Measurements from ENCODE around the gene TTC21B.

TTC21B gene

DNA sequence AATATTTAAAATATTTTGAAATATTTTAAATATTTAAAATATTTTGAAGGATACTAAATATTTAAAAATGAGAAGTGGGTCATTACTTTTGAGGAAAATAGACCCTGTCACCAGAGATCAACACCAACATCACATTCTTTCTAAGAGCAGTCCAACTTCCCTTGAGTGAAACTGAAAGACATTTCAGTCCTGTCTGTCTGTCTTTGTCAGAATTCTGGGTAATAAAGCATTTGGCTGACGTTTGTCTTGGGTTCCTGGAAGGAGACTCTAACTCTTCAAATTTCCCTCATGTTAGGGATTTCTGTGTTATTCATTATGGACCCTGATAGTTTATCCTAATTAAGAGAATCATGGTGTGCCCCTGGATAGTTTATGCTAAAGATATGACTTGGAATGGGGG lies 32.8 kb downstream of the TTC21B start:
- DNase-seq, result no peak

GRCh38 chr2:165913636-165914035 lies 39.9 kb downstream of the TTC21B start:
- no peak for DNase-seq

DNA sequence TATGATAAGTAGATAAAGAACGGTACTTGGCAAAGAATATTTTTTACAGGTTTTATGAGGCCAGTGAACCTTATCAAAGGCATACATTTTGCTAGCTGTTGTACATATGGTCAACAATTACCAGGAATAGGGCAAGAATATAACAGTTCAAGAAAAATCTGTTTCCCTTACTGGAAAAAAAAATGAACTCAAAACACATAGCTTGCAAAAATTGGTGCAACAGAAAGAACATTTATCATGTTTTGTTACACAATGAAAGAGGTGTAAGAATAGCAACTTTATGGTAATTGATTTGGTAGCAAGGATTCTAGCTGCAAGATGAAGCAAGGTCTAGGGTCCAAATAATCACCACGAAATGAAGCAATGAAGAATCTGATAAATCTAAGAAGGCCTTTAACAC lies 41.6 kb downstream of the TTC21B start:
- no peak for DNase-seq

- no peak for DNase-seq
Observed at GRCh38 chr2:165911231-165911630, 42.3 kb downstream of the TTC21B start.

DNA sequence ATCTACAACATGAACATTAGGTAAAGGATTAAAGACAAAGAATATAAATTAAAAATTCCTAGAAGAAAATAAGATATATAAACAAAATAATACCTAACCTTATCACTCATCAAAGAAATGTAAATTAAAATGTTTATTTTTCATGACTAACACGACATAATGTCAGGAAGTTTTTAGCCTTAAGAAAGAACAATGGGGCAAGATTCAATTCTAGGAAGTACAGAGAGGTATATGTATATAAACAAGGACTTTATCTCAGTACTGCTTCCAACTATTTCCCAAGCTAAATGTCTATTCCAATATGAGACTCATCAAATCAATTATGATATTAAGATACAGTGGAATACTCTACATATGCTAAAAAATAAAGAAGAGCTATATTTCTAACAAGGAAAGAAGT lies 44.1 kb downstream of the TTC21B start:
- no peak for DNase-seq

GRCh38 chr2:165905854-165906253 lies 47.7 kb downstream of the TTC21B start:
- no peak for DNase-seq

- no peak for DNase-seq
Observed at GRCh38 chr2:165905269-165905668, 48.3 kb downstream of the TTC21B start.

GRCh38 chr2:165904432-165904831 lies 49.1 kb downstream of the TTC21B start:
- DNase-seq, result no peak

DNA sequence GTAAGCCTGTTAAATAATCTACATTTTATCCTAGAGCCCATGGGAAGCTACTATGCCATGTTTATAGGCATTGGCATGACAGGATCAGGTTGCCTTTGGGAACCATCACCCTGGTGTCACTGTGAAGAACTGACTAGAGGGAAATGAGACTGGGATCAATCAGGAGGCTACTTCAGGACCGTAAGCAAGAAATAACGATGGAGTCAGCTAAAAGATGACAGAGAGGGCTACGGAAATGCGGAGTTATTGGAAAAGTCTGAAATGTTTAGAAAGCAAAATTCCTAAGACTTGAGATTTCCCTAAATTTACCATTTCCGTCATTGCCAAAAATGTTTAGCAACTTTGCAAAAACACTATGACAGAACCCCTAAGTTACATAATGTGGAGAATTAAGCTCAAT lies 50.2 kb downstream of the TTC21B start:
- DNase-seq, result no peak

DNA sequence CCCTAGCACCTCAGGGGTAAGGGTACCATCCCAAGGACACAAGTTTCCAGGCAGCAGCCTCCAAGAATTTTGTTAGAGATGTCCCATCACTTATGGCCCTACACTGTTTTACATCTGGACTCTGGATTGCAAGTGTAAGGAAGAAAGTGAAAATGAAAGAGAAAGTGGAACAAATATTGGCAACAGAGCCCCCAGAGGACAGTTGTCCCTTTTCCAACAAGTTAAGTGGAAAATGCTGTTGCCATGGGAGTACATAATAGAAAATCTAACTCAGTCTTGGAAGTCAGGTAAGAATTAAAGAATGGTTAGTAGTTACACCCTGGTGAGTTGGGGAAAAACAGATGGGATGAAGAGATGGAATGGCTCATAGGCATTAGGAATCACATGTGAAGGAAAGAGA lies 50.6 kb downstream of the TTC21B start:
- no peak for DNase-seq

- DNase-seq, result no peak
Observed at GRCh38 chr2:165901620-165902298, 51.8 kb downstream of the TTC21B start.

DNA sequence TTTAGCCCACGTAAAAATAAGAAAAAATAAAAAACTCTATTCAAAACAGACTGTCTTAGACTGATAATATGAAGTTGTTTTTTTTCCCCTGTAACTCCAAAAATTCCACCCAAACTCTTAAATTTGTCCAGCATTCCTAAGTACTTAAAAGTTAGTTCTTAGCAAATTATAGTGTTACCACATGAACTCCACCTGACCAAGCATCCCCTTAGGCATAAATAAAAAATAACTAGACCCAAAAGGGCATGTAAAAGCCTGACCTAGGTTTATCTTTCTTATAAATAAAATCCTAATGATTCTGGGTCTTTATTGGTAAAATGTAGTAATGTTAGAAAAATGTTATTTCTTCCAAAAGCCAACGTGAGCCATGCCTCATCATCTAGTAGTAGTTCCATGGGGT lies 54.3 kb downstream of the TTC21B start:
- no peak for DNase-seq

GRCh38 chr2:165898381-165898780 lies 55.2 kb downstream of the TTC21B start:
- no peak for DNase-seq

DNA sequence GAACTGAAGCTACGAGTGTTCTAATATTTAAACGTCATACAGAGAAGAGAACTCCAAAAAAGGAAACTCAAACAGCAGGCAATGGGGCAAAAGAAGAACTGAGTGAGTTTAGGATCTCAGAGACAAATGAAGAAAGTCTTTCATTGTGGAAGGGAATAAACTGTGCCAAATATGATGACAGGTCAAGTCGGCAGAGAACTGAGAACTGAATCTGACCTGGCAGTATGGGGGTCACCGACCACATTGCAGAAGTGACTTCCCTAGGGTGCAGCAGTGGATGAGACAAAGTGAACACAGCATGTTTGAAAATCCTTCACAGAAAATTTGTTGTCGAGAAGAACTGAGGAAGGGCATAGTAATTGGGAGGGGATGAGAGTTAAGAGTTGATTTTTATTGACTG lies 55.9 kb downstream of the TTC21B start:
- DNase-seq, result no peak

DNA sequence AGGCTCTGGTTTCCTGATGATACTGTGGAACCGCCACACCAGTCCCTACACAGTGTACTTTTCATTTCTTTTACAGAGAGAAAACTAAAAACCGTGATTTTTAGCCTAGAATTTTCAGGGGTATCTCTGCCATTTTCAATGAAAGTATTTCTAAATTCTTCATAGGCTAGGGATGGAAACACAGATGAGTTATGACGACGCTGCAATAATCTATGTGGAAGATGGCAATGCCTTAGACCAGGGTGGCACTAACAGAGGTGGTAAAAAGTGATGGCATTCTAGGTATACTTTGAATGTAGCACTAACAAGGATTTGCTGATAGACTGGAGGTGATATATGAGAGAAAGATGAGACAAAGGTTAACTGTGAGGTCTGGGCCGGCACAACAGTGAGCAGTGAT lies 56.5 kb downstream of the TTC21B start:
- no peak for DNase-seq

DNA sequence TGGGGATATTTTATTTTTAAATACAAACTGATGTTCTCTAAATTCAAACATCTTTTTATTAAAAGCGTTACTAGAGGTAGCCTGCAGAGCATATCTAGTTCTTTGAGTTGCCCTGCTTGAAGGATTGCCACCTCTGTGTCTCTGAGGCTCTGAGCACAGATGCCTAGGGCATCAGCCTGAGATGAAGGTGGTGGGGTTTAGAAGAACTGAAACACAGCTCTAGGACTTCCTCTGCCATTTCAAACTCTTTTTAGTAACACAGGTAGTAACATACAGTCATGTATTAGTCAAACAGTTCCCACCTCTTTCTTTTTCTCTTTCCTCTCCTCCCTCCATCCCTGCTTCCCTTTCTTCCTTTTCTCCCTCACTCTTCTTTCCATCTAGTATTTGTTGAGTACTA lies 57.6 kb downstream of the TTC21B start:
- no peak for DNase-seq

DNA sequence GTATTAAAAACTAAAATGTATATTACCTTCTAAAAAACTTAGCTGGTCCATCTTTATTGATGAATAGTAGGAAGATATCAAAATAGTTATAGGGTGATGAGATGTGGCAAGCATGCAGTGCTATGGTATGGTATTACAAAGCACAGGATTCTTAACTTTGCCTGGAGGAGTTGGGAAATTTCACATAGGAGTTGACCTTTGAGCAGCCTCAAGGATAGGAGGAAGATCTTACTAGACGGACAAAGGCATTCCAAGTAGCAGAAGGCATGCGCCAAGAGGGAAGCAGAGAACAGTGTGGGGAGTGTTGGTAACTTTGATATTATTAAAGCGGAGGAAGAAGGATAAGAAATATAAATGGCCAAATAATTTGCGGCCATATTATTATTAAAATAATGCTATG lies 60.0 kb downstream of the TTC21B start:
- DNase-seq, result no peak

- DNase-seq, result no peak
Observed at GRCh38 chr2:165892526-165892925, 61.0 kb downstream of the TTC21B start.

- DNase-seq, result no peak
Observed at GRCh38 chr2:165891943-165892342, 61.6 kb downstream of the TTC21B start.

DNA sequence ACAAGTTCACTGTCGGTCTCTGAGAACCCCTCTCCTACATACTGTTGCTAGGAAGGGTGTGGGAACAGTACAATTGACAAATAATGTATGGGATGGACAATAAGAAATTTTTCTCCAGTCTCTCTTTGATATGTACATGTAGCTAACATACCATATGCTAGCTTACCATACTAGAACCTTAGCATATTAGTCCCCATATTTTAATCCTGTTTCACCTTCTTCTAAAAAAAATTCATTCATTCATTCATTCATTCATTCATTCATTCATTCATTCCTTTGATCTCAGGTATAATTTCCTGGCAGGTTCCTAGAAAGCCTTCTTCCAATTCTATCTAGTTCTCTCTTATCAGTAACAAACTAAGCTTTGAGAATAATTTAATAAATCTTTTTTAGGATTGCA lies 62.2 kb downstream of the TTC21B start:
- DNase-seq, result no peak

GRCh38 chr2:165889798-165890197 lies 63.8 kb downstream of the TTC21B start:
- DNase-seq, result no peak

- no peak for DNase-seq
Observed at GRCh38 chr2:165889158-165889557, 64.4 kb downstream of the TTC21B start.

DNA sequence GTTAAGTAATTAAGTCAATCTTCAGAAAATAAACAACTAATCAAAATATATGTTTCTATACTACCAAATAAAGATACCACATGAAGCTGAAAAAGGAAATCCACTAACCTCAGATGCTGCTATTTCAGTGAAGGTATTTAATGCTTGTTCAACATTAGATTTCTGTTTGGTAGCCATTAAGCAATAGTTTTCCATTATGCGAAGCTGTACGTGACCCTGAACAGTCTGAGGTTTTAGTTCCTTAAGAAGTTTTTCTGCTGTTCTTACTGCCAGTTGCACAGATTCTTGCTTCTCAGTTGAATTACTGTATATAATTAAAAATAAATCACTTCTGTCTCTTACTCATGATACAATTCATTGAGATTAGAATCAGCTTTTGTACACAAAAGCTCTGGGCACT lies 65.4 kb downstream of the TTC21B start:
- DNase-seq, result no peak

DNA sequence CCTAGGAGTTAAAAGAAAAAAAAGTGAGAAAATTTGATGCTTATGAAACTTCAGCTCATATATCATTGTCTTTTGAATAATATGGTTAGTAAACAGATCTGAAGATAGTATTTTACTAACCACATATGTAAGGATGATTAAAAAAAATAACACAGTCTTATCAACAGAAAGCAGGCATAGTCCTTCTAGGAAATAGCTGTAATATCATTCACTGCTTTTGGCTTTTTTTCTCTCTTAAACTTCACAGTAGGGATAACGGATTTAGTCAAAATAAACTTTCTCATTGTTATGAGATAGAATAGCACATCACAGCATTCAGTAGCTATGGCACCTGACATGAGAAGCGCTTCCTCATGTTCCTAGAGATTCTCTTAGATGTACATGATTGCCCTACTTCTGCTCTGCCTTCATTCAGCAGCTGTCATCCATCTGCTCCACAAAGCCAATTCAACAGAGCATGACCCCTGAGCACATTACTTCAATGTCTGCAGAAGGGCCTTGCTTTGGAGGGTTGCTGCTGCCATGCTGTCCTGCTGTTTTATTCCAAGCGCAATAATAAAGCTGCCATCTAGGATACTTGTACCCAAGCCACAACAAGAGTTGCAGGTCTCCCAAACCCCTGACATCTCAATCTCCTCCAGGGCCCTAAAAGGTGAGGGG lies 67.0 kb downstream of the TTC21B start:
- no peak for DNase-seq

All from T-helper 9 cell (primary cell).